SK-N-SH treated with all-trans-retinoic acid at 6 μM for 48 hours (cell line): Measurements from ENCODE around the gene ELOVL5.

Experiments
- ATAC-seq: fragments of 200-7000 bp; cut with Tn5 transposase; 3 replicates; pipeline ENCODE4 v1.9.1; 2020; ENCODE audit warnings: mild to moderate bottlenecking, moderate library complexity
- ARNTL ChIP-seq: fragments of 450-650 bp; formaldehyde crosslinking; IDR thresholded peaks from 2 replicates; pipeline ENCODE4 v1.5.0; 2020; ENCODE audit warnings: low read depth, mild to moderate bottlenecking, moderate library complexity, borderline replicate concordance
- BACH2 ChIP-seq: fragments of 250-450 bp; sonication (Bioruptor Pico); IDR thresholded peaks from 2 replicates; pipeline ENCODE4 v1.9.0; 2021; ENCODE audit warnings: mild to moderate bottlenecking, borderline replicate concordance
- CSDC2 ChIP-seq: fragments of 250-450 bp; sonication (Bioruptor Pico); IDR thresholded peaks from 2 replicates; pipeline ENCODE4 v1.5.0; 2020; ENCODE audit warnings: mild to moderate bottlenecking, moderate library complexity
- GLIS3 ChIP-seq: fragments of 250-450 bp; sonication (Bioruptor Pico); IDR thresholded peaks from 2 replicates; pipeline ENCODE4 v1.5.0; 2020; ENCODE audit warnings: mild to moderate bottlenecking, moderate library complexity
- ISL1 ChIP-seq: fragments of 250-450 bp; sonication (Bioruptor Pico); IDR thresholded peaks from 2 replicates; pipeline ENCODE4 v2.1.2; 2022; ENCODE audit warnings: mild to moderate bottlenecking, moderate library complexity
- POU6F1 ChIP-seq: fragments of 250-450 bp; sonication (Bioruptor Pico); IDR thresholded peaks from 2 replicates; pipeline ENCODE4 v1.8.0; 2021; ENCODE audit warnings: low read depth, mild to moderate bottlenecking, moderate library complexity, borderline replicate concordance
- PPARA ChIP-seq: fragments of 250-450 bp; sonication (Bioruptor Pico); IDR thresholded peaks from 2 replicates; pipeline ENCODE4 v1.5.0; 2020; ENCODE audit warnings: mild to moderate bottlenecking, borderline replicate concordance
- RARB ChIP-seq: fragments of 250-450 bp; sonication (Bioruptor Pico); IDR thresholded peaks from 2 replicates; pipeline ENCODE4 v1.8.0; 2021; ENCODE audit warnings: mild to moderate bottlenecking, moderate library complexity
- SNAI2 ChIP-seq: fragments of 250-450 bp; sonication (Bioruptor Pico); IDR thresholded peaks from 2 replicates; pipeline ENCODE4 v1.5.0; 2020; ENCODE audit warnings: mild to moderate bottlenecking, moderate library complexity
- TCF4 ChIP-seq: fragments of 250-450 bp; sonication (Bioruptor Pico); IDR thresholded peaks from 2 replicates; pipeline ENCODE4 v1.8.0; 2021; ENCODE audit warnings: mild to moderate bottlenecking, moderate library complexity, borderline replicate concordance
- TOX ChIP-seq: fragments of 250-450 bp; sonication (Bioruptor Pico); IDR thresholded peaks from 2 replicates; pipeline ENCODE4 v1.8.0; 2021; ENCODE audit warnings: mild to moderate bottlenecking, moderate library complexity, borderline replicate concordance
- TSHZ2 ChIP-seq: fragments of 250-450 bp; sonication (Bioruptor Pico); IDR thresholded peaks from 2 replicates; pipeline ENCODE4 v1.5.0; 2020; ENCODE audit warnings: mild to moderate bottlenecking, moderate library complexity
- ZFP30 ChIP-seq: fragments of 450-650 bp; formaldehyde crosslinking; IDR thresholded peaks from 2 replicates; pipeline ENCODE4 v1.5.0; 2022; ENCODE audit warnings: mild to moderate bottlenecking, moderate library complexity
- ZNF565 ChIP-seq: fragments of 450-650 bp; formaldehyde crosslinking; conservative IDR thresholded peaks from 2 replicates; pipeline ENCODE4 v1.5.0; 2020; ENCODE audit warnings: low read depth, mild to moderate bottlenecking, moderate library complexity
- ZNF70 ChIP-seq: fragments of 450-650 bp; formaldehyde crosslinking; IDR thresholded peaks from 2 replicates; pipeline ENCODE4 v1.5.0; 2020; ENCODE audit warnings: mild to moderate bottlenecking, moderate library complexity
- ZNF8 ChIP-seq: fragments of 450-650 bp; formaldehyde crosslinking; IDR thresholded peaks from 2 replicates; pipeline ENCODE4 v1.5.0; 2020; ENCODE audit warnings: mild to moderate bottlenecking, moderate library complexity
- TF ChIP-seq, protein P1 (sequence below): fragments of 250-450 bp; sonication (Bioruptor Pico); IDR thresholded peaks from 2 replicates; pipeline ENCODE4 v1.5.1; 2021; ENCODE audit warnings: mild to moderate bottlenecking, moderate library complexity
- TF ChIP-seq, protein P2 (sequence below): fragments of 250-450 bp; sonication (Bioruptor Pico); IDR thresholded peaks from 2 replicates; pipeline ENCODE4 v1.8.0; 2020; ENCODE audit warnings: mild to moderate bottlenecking, moderate library complexity, borderline replicate concordance
- TF ChIP-seq, protein P3 (sequence below): fragments of 250-450 bp; sonication (Bioruptor Pico); IDR thresholded peaks from 2 replicates; pipeline ENCODE4 v1.5.1; 2020; ENCODE audit warnings: low read depth, mild to moderate bottlenecking, moderate library complexity

The ELOVL5 gene

DNA sequence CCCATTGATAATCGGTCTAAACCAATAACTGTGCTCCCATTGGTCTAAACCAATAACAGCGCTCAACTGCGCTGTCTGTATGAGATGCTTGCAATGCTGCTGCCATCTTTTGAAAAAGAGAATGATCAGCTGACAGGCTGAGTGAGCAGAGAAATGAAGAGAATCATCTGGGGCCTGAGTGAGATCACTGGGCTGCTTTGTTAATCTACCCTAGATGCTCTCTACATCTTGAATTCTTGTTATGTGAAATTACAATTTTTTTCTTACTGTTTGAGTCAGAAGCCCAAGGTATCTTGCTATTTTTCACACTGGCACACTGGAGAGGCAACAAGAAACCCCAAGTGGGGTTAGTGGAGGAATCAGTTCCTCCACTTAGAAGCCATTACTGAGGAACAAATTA, 108.6 kb downstream of the ELOVL5 start:
- TF ChIP-seq SNAI2 (CRISPR knock-in tag): no peak
- no peak for TF ChIP-seq POU6F1 (CRISPR knock-in tag)
- TF ChIP-seq ISL1: no peak
- no peak for ATAC-seq

DNA sequence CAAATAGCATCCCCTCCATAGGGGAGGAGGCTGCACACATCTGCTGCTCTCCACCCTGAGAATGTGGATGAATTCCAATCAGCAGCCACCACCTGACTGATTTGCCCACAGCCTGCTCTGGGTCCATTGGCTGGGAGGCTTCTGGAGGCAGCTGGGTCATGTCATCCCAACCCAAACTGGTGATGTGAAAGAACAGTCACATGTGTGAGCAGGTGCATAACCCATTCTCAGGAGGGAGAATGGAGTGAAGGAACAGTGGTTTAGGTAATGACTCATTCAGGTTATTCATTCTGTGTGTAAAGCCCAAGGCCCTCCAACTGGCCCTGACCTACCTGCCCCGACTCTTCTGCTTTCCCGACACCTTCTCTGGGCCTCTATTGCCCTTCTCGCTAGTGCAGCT, 109.2 kb downstream of the ELOVL5 start:
- no peak for TF ChIP-seq TOX
- TF ChIP-seq, protein P1, sequence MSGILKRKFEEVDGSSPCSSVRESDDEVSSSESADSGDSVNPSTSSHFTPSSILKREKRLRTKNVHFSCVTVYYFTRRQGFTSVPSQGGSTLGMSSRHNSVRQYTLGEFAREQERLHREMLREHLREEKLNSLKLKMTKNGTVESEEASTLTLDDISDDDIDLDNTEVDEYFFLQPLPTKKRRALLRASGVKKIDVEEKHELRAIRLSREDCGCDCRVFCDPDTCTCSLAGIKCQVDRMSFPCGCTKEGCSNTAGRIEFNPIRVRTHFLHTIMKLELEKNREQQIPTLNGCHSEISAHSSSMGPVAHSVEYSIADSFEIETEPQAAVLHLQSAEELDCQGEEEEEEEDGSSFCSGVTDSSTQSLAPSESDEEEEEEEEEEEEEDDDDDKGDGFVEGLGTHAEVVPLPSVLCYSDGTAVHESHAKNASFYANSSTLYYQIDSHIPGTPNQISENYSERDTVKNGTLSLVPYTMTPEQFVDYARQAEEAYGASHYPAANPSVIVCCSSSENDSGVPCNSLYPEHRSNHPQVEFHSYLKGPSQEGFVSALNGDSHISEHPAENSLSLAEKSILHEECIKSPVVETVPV (CRISPR knock-in tag): no peak
- TF ChIP-seq GLIS3: no peak
- TF ChIP-seq ZNF8 (CRISPR knock-in tag): no peak
- TF ChIP-seq ZNF70 (CRISPR knock-in tag): no peak
- TF ChIP-seq POU6F1 (CRISPR knock-in tag): no peak
- TF ChIP-seq ZNF565 (CRISPR knock-in tag): no peak
- no peak for TF ChIP-seq ZFP30 (CRISPR knock-in tag)
- TF ChIP-seq PPARA (CRISPR knock-in tag): no peak
- no peak for TF ChIP-seq SNAI2 (CRISPR knock-in tag)
- no peak for TF ChIP-seq RARB (CRISPR knock-in tag)
- no peak for TF ChIP-seq CSDC2 (CRISPR knock-in tag)
- no peak for TF ChIP-seq TCF4 (CRISPR knock-in tag)
- no peak for TF ChIP-seq ARNTL (CRISPR knock-in tag)
- TF ChIP-seq, protein P2, sequence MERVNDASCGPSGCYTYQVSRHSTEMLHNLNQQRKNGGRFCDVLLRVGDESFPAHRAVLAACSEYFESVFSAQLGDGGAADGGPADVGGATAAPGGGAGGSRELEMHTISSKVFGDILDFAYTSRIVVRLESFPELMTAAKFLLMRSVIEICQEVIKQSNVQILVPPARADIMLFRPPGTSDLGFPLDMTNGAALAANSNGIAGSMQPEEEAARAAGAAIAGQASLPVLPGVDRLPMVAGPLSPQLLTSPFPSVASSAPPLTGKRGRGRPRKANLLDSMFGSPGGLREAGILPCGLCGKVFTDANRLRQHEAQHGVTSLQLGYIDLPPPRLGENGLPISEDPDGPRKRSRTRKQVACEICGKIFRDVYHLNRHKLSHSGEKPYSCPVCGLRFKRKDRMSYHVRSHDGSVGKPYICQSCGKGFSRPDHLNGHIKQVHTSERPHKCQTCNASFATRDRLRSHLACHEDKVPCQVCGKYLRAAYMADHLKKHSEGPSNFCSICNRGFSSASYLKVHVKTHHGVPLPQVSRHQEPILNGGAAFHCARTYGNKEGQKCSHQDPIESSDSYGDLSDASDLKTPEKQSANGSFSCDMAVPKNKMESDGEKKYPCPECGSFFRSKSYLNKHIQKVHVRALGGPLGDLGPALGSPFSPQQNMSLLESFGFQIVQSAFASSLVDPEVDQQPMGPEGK (CRISPR knock-in tag): no peak
- TF ChIP-seq TSHZ2 (CRISPR knock-in tag): no peak
- TF ChIP-seq, protein P3, sequence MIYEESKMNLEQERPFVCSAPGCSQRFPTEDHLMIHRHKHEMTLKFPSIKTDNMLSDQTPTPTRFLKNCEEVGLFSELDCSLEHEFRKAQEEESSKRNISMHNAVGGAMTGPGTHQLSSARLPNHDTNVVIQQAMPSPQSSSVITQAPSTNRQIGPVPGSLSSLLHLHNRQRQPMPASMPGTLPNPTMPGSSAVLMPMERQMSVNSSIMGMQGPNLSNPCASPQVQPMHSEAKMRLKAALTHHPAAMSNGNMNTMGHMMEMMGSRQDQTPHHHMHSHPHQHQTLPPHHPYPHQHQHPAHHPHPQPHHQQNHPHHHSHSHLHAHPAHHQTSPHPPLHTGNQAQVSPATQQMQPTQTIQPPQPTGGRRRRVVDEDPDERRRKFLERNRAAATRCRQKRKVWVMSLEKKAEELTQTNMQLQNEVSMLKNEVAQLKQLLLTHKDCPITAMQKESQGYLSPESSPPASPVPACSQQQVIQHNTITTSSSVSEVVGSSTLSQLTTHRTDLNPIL (CRISPR knock-in tag): no peak
- no peak for TF ChIP-seq BACH2 (CRISPR knock-in tag)
- ATAC-seq: no peak

DNA sequence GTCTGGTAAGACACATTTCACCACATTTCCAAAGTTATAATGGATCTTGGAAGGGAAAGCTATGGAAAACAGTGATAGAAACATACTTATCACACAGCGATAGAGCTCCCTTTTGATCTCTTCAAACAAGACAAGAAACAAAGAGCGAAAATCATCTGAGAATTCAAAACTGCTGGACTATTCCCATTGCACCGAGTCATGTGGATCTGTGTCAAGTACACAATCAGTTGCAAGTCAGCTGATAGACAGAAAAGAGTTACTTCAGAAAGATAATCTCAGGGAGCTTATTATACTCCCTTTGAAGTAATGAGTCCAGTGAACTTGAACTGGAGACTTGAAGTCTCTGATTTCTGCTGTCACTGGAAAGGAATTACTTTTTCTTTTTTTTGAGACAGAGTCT, 110.4 kb downstream of the ELOVL5 start:
- no peak for TF ChIP-seq TOX
- TF ChIP-seq, protein P3 (CRISPR knock-in tag): no peak
- TF ChIP-seq CSDC2 (CRISPR knock-in tag): no peak
- TF ChIP-seq, all 23 proteins: peak for 0
- no peak for ATAC-seq
